Activated naive CD8-positive, alpha-beta T cell treated with anti-CD3 and anti-CD28 coated beads for 36 hours (primary cell): Measurements from ENCODE around the gene BFSP1. TPM values are rescaled to one million over a fixed set of nuclear protein-coding genes. Genes with fewer than 3 reads are reported as not detected.

Experiments
- DNase-seq: peaks from one replicate; pipeline ENCODE4 v3.0.0; 2021
- H3K27ac Mint-ChIP-seq: one replicate; pipeline ENCODE4 v1.8.0; 2022; ENCODE audit warnings: mild to moderate bottlenecking, moderate library complexity, mixed read lengths
- H3K27me3 Mint-ChIP-seq: one replicate; pipeline ENCODE4 v1.8.0; 2022; ENCODE audit warnings: mild to moderate bottlenecking, mixed read lengths
- H3K36me3 Mint-ChIP-seq: one replicate; pipeline ENCODE4 v1.8.0; 2021; ENCODE audit warnings: mild to moderate bottlenecking, mixed read lengths
- H3K4me1 Mint-ChIP-seq: one replicate; pipeline ENCODE4 v1.8.0; 2021; ENCODE audit warnings: mixed read lengths
- H3K4me3 Mint-ChIP-seq: one replicate; pipeline ENCODE4 v1.8.0; 2022; ENCODE audit warnings: mild to moderate bottlenecking, moderate library complexity, mixed read lengths
- H3K9me3 Mint-ChIP-seq: one replicate; pipeline ENCODE4 v1.8.0; 2022; ENCODE audit warnings: mixed read lengths
- total RNA-seq, 2 experiments: library from RNA; stranded (reverse); gene quantifications; one replicate each; pipeline ENCODE4 v1.2.3, GENCODE V29; 2021

BFSP1 gene
- total RNA-seq, 2 experiments from 2014 or later: 0.18 to 0.64 TPM

DNA sequence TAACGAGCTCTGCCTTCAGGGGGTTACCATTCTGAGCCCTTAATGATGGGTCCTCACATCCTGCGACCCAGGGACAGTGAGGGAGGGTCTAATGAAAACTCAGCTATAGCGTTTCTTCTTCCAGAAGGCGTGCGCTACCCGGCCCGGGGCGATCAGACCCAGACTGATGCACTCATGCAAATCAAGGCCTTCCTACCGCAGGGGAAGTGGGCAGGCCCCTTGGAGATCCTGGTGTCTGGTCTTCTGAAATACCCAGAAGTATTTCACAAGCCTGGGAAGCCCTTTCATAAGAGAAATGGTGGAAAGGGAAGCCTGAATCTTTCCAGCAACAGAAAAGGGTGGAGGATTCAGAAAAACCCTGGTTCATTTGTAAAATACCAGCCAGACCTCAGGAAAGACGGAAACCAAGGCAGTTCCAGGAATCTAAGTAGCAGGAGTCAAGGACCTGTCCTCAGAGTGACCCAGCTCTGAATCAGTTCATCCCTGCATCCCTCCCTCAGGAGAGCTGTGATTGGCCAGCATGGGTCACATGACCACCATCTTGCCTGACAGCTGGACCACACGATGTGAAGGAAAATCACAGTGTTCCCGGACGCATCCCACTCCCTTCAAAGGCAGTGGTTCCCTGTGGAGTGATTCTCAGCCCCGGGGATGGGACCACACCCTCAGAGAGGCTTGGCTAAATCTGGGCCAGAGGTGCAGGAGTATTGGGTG lies 12.7 kb downstream of the BFSP1 start:
- DNase-seq: no peak
- no peak overlapping the region for H3K4me3 Mint-ChIP-seq
- no peak overlapping the region for H3K27ac Mint-ChIP-seq
- H3K4me1 Mint-ChIP-seq: peaks cover 5% of the 10 kb centered on the region
- H3K9me3 Mint-ChIP-seq: no peaks in the 10 kb centered on the region
- H3K36me3 Mint-ChIP-seq: no peaks in the 10 kb centered on the region
- H3K27me3 Mint-ChIP-seq: no peaks in the 10 kb centered on the region

DNA sequence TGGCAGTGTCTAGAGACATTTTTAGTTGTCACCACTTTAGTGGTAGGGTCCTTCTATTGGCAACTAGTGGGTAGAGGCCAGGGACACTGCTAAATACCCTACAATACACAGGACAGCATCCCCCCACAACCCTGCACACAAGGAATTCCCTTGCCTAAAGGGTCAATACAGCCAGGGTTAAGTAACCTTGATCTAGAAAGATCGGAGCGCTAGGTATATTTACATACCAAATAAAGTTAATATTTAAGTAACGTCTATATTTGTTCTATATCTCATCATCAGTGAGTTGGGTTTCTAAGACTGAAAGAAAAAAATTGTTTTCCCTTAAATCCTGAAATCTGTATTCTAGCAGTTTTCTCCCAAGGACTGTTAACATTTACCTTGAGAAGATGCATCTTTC lies 16.1 kb downstream of the BFSP1 start:
- Mint-ChIP-seq H3K27ac (no peak overlapping the region), H3K9me3 (no peaks in the 10 kb centered on the region), H3K27me3 (peaks cover under 1% of the 10 kb centered on the region), H3K36me3 (no peaks in the 10 kb centered on the region), H3K4me1 (peaks cover 6% of the 10 kb centered on the region), H3K4me3 (no peak overlapping the region)
- DNase-seq: no peak

DNA sequence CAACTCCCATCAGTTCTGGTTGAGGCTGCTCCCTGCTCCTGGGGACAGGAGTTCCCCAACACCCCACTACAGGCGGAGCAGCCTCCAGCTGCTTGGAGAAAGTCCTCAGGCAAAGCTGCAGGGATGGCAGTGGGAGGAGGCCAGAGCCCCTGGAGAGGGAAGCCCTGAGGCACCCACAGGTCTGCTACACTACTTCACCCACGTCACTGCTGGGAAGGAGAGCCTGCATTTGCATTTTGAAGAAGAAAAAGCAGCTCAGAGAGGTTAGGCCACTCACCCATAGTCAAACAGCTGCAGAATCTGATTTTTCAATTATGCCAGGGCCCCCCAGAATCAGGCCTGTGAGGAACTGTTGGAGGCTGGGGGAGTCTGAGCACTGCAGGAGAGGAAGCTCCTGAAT lies 17.2 kb downstream of the BFSP1 start:
- H3K9me3 Mint-ChIP-seq: no peaks in the 10 kb centered on the region
- H3K27ac Mint-ChIP-seq: no peak overlapping the region
- peaks cover 6% of the 10 kb centered on the region for H3K4me1 Mint-ChIP-seq
- no peak for DNase-seq
- no peak overlapping the region for H3K4me3 Mint-ChIP-seq
- H3K36me3 Mint-ChIP-seq: no peaks in the 10 kb centered on the region
- H3K27me3 Mint-ChIP-seq: peaks cover 3% of the 10 kb centered on the region

DNA sequence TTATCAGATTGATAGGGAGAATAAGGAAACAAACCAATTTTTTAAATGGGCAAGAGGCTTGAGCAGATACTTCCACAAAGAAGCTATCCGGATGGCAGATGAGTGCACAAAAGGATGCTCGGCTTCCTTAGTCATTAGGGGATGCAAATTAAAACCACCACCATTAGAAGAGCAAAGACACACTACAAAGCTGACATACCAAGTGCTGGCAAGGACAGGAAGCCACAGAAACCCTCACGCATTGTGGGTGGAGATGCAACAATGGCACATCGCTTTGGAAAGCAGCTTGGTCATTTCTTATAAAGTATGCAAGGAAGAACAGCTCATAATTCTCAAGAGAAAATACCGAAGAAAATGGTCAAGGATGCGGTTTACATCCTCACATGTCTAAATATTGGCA lies 19.8 kb downstream of the BFSP1 start:
- Mint-ChIP-seq H3K4me3 (no peak overlapping the region), H3K4me1 (peaks cover 12% of the 10 kb centered on the region), H3K27ac (no peak overlapping the region), H3K27me3 (peaks cover 3% of the 10 kb centered on the region), H3K36me3 (no peaks in the 10 kb centered on the region), H3K9me3 (no peaks in the 10 kb centered on the region)
- no peak for DNase-seq

DNA sequence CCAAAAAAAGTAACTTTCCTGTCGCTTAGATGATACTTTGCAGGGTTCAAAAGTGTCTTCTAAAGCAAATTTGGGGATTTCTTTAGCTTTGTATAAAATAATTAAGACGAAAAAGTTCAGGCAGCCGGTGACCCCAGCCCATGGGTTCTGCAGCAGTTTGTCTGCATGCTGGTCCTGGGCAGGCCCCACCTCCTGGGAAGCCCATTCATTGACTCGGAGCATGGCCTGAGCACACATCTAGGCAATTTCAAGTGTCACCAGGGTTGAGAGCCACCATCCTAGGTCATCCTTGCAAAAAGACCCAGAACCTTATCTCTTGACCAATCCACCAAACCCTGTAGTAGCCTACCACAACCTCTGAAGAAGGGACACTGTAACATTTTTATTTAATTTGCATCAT lies 20.6 kb downstream of the BFSP1 start:
- Mint-ChIP-seq H3K4me1 (peaks cover 18% of the 10 kb centered on the region), H3K36me3 (no peaks in the 10 kb centered on the region), H3K4me3 (no peak overlapping the region), H3K9me3 (no peaks in the 10 kb centered on the region), H3K27ac (no peak overlapping the region), H3K27me3 (peaks cover 3% of the 10 kb centered on the region)
- no peak for DNase-seq

DNA sequence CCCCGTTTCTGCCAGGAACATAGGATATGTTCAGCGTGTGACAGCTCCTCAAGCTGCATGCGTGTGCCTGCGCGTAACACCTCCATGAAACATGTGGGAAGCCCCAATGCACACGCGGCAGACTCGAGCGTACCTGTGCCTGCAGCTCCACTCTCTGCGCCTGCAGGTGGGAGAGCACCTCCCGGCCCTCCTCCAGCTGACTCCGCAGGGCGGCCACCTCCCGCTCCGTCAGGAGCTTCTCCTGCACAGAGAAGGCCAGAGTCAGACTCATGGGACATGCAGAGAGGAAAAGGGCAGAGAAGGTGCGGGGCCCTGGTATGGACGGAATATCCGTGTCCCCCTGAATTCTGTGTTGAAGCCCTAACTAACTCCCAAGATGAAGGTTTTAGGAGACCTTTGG lies 22.4 kb downstream of the BFSP1 start:
- Mint-ChIP-seq H3K27ac (no peak overlapping the region), H3K9me3 (no peaks in the 10 kb centered on the region), H3K4me3 (no peak overlapping the region), H3K27me3 (peaks cover 3% of the 10 kb centered on the region), H3K4me1 (peaks cover 33% of the 10 kb centered on the region), H3K36me3 (no peaks in the 10 kb centered on the region)
- no peak for DNase-seq

DNA sequence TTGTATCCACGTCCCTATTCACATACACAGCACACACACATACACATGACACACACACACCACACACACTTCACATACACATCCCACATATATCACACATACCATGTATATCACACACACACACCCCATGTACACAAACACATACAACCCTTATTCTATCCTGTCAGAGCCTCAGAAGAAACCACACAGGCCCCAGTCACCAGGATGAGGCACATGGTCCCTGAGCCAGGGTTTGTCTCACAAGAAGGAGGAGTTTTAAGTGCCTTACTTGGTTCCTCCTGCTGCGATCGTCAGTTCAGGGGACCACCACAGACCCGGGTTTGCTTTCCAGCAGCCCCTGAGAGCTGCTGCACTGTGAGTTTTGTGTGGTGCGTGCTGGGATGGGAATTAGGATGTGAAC lies 23.6 kb downstream of the BFSP1 start:
- DNase-seq: no peak
- Mint-ChIP-seq H3K4me3 (no peak overlapping the region), H3K27ac (no peak overlapping the region), H3K4me1 (peaks cover 35% of the 10 kb centered on the region), H3K9me3 (no peaks in the 10 kb centered on the region), H3K36me3 (no peaks in the 10 kb centered on the region), H3K27me3 (peaks cover 3% of the 10 kb centered on the region)

DNA sequence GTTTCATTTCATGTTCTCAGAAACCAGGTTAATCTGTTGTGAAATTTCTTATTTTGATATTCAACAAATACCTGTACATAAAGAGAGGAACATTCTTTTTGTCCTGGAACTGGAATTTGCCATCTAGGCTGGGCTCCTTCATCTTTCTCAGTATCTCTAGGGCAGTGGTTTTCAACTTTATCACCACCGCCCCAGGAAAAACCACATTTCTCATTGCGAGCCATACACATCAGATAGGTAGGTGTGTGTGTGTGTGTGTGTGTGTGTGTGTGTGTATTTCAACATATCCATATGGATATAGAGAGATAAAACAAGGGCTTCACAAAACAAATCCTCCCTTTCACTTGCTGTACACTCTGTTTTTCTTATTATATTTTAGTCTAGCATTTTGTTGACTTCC lies 24.1 kb downstream of the BFSP1 start:
- peaks cover 3% of the 10 kb centered on the region for H3K27me3 Mint-ChIP-seq
- H3K36me3 Mint-ChIP-seq: no peaks in the 10 kb centered on the region

DNA sequence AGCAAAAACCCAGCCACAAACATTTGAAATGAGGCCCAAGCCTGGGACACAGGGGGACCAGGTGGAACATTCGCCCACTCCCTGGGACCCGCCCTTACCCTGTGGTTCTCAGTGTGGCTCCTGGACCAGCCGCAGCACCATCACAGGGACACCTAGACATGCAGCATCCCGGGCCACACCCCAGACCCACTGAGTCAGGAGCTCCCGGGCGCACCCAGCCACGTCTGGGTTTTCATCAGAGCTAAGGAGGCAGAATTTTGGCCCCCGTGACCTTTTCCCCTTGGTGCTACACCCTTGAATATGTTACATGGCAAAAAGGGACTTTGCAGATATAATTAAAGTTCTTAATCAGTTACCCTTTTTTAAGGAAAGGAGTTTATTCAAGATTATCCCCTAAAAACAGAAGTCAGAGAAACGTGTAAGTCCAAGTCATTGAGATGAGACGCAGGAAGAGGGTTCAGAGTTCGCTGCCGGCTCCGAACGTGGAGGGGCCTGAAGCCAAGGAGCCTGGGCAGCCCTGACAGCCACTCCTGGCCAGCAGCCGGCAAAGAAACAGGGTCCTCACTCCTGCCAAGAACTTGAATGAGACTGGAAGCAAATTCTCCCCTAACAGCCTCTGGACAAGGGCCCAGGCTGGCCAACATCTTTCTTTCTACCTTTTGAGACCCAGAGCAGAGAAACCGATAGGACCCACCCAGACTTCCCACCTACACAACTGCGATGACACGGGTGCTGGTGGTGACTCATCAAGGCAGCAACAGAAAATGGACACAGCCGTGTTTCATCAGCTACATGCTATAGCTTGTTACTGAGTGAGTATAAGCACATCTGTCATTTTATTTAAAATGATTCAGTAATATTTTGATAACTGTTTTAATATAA lies 25.3 kb downstream of the BFSP1 start:
- DNase-seq: peak; percentile 74

More for the DNA sequence above, 24.1 kb downstream of the BFSP1 start:
- Mint-ChIP-seq H3K4me3 (no peak overlapping the region), H3K4me1 (peaks cover 35% of the 10 kb centered on the region), H3K27ac (peak overlapping the region; percentile 51), H3K9me3 (no peaks in the 10 kb centered on the region)
- DNase-seq: no peak

DNA sequence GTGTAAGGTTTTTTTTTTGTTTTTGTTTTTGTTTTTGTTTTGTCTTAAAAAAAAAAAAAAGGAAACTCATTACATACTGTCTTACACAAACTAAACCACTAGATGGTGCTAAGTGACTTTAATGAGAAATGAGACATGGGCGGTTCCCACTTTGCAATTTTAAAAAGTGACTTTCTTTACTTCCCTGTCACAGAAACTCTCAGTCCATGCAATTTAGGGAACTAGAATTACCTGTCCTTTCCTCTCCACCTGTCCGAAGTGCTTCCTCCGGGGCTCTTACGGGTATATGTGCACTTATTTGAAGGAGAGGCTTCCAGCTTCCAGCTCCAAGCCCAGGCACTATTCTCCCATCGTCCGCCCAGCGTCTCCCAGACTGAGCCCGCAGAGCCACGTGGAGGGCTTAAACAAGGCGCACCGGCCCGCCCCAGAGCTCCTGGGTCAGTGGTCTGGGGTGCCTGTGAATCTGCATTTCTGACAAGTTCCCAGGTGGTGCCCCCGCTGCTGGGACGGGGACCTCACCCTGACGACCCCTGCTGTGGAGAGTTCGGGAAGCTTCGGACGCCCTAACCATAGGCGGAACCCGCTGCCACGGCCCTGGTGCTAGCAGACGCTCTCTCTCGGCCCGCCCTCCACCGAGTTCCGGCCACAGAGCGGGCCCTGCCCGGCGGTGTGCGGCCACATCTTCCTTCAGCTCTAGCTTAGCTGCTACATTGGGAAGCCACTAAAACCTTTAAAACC lies 26.1 kb downstream of the BFSP1 start:
- Mint-ChIP-seq H3K27me3 (peaks cover 2% of the 10 kb centered on the region), H3K9me3 (no peaks in the 10 kb centered on the region), H3K4me1 (peaks cover 30% of the 10 kb centered on the region), H3K36me3 (no peaks in the 10 kb centered on the region), H3K4me3 (peak overlapping the region; percentile 77), H3K27ac (peak overlapping the region; percentile 85)
- DNase-seq: peak; percentile 60

More for the DNA sequence above, 25.3 kb downstream of the BFSP1 start:
- Mint-ChIP-seq H3K4me1 (peaks cover 30% of the 10 kb centered on the region), H3K4me3 (peak overlapping the region; percentile 77), H3K36me3 (no peaks in the 10 kb centered on the region), H3K27me3 (peaks cover 3% of the 10 kb centered on the region), H3K9me3 (no peaks in the 10 kb centered on the region), H3K27ac (peak overlapping the region; percentile 85)

DNA sequence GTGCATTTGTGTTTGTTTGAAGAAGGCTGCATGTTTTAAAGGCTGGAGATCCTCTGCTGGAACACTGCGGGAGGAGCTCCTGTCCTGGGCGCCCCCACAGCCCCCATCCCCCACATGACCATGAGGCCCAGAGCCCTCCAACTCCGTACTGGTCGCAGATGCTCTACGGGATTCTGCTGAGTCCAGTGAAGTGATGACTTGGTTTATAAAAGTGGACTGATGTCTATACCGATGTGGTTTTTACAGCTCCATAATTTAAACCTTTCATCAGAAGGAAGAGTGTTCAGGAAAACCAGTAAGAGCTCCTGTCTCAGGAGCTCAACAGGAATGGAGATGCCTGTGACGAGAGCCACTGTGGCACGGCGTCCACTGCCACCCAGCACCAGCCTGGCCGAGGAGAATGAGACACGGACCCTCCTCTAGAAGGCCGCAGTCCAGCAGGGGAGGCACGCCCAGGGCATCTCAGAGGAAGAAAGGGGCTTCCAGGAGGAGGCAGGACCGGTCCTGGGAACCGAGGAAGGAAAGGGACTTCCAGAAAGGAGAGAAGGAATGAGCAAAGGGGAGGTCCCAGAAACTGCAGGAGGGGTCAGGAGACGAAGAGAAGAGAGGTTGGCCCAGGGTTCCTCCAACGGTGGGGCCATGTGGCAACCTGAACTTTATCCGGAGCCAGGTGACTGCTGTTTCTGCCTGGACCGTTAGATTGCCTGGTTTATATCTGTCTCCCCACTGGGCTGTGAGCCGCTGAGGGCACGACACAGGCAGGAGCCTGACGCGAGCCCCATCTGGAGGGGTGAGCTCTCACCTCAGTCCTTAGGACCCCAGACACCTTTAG lies 26.9 kb downstream of the BFSP1 start:
- no peaks in the 10 kb centered on the region for H3K27me3 Mint-ChIP-seq
- no peaks in the 10 kb centered on the region for H3K9me3 Mint-ChIP-seq
- H3K4me1 Mint-ChIP-seq: peaks cover 30% of the 10 kb centered on the region
- peak overlapping the region; percentile 77 for H3K4me3 Mint-ChIP-seq
- DNase-seq: no peak
- no peak overlapping the region for H3K27ac Mint-ChIP-seq
- no peaks in the 10 kb centered on the region for H3K36me3 Mint-ChIP-seq

DNA sequence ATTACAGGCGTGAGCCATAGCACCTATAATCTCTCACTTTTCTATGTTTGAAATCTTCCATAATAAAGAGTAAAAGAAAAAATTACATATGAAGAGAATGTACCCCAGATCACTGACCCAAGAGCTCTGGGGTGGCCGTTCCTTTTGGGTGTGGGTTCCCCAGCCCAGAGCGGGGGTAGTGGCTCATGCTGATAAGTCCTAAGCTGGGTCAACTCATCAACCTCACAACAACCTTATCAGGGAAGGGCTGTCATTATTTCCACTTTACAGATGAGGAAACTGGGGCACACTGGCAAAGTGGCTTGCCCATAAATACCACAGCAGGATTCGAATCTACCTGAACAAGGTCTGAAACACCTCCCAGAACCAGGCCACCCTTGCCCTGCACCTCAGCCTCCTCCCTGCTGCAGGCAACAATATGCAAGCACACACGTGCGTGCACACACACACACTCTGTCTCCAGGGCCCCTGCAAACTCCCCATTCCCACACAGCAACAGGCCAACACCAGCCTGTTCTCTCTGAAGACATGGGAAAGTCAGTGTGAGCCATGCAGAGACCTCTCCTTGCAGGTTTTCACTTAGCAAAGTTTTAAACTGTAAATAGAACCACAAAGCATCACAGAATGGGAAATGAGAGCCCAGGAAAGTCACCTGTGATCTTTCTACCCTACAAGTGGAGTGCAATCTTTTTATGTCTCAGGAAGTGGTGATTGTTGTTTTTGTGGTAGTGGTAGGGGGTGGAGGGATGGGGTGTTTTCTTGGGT lies 27.7 kb downstream of the BFSP1 start:
- no peaks in the 10 kb centered on the region for H3K36me3 Mint-ChIP-seq
- DNase-seq: no peak
- H3K27me3 Mint-ChIP-seq: no peaks in the 10 kb centered on the region
- peaks cover 30% of the 10 kb centered on the region for H3K4me1 Mint-ChIP-seq
- H3K27ac Mint-ChIP-seq: no peak overlapping the region
- H3K9me3 Mint-ChIP-seq: no peaks in the 10 kb centered on the region
- H3K4me3 Mint-ChIP-seq: no peak overlapping the region

DNA sequence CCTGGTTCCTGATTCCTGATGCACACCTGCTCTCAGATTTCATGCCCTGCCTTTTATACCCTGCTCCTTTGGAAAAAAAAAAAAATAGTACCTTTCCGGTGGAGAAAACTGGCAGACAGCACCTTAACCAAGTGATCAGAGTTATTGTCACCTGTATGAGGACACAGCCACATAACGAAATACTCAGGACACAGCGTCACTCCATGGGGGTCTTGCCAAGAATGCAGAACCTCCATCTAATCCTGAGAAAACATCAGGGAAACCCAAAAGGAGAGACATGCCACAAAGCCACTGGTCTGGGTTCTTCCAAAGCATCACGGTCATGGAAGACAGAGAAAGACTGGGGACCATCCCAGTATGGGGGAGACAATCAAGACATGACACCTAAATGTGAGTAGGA lies 29.1 kb downstream of the BFSP1 start:
- Mint-ChIP-seq H3K9me3 (no peaks in the 10 kb centered on the region), H3K27me3 (no peaks in the 10 kb centered on the region), H3K4me3 (no peak overlapping the region), H3K36me3 (no peaks in the 10 kb centered on the region), H3K27ac (no peak overlapping the region), H3K4me1 (peaks cover 26% of the 10 kb centered on the region)
- DNase-seq: no peak

DNA sequence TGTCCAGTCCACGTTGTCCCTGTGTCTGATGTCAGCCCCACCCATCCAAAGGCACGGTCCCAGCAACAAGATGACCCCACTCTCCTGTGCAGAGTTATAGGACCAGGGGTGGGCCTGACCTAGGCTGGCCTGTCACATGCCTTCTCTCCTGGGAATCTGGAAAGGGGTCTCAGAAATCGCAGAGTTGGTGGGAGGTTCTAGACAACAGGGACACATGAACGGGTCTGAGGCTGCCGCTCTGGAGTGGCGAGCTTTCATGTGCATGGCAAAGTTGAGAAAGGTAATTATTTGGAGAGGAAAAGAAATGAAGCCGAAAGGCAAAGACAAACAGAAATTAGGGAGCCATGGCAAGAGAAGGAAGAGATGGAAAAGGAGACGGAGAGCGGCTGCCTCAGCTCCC lies 29.5 kb downstream of the BFSP1 start:
- DNase-seq: no peak
- no peaks in the 10 kb centered on the region for H3K36me3 Mint-ChIP-seq
- H3K4me3 Mint-ChIP-seq: no peak overlapping the region
- H3K27me3 Mint-ChIP-seq: no peaks in the 10 kb centered on the region
- H3K9me3 Mint-ChIP-seq: no peaks in the 10 kb centered on the region
- peaks cover 25% of the 10 kb centered on the region for H3K4me1 Mint-ChIP-seq
- H3K27ac Mint-ChIP-seq: no peak overlapping the region
